HepG2 (cell line): ENCODE results near the gene ZCCHC10. TPM values are rescaled to one million over a fixed set of nuclear protein-coding genes. Genes with fewer than 3 reads are reported as not detected.
A peak's percentile ranks its signal among the peaks of the same experiment; 100 is the strongest.
"Not testable (repeated sequence)": the region's sequence is repeated elsewhere in the genome, so short reads cannot be mapped to it uniquely, and the experiment has no call there.

Source experiments
- ATAC-seq: fragments of 200-7000 bp; cut with Tn5 transposase; 3 replicates; pipeline ENCODE4 v1.9.1; 2020; ENCODE audit warnings: mild to moderate bottlenecking, moderate library complexity
- BruUV-seq: library from RNA; stranded (reverse); fragments of 400-500 nt; replicated peaks from 2 replicates; lab custom pipeline; 2021; lab: Mats Ljungman, UMichigan
- CTCF ChIA-PET: fragments of 300-600 bp; formaldehyde crosslinking; extraction: SDS; loops from one replicate; lab custom pipeline; 2021; ENCODE audit warnings: low total read pairs, inconsistent platforms, low intra/inter-chr PET ratio; lab: Yijun Ruan, JAX
- POLR2A ChIA-PET: fragments of 350-600 bp; sonication (Branson Sonifier 250); formaldehyde crosslinking; loops from one replicate; lab custom pipeline; 2020; ENCODE audit warnings: antibody characterized with exemption, inconsistent platforms; lab: Yijun Ruan, JAX
- DNase-seq: peaks from one replicate; pipeline ENCODE4 v3.0.0-alpha.2; 2015; ENCODE audit warnings: low spot score
- FAIRE-seq: peaks from 3 replicates; lab custom pipeline; 2011; peaks lifted over from hg19 to GRCh38; lab: Jason Lieb, UNC
- H2AFZ ChIP-seq: one replicate; pipeline ENCODE4 v1.6.1; 2011; ENCODE audit warnings: low read length, inconsistent platforms
- H3K27ac ChIP-seq: fragments of 300-600 bp; 3 replicates; pipeline ENCODE4 v1.8.0; 2011; ENCODE audit warnings: mixed run types, mild to moderate bottlenecking, mixed read lengths, low read length, inconsistent platforms; ENCODE audit not compliant: insufficient read depth; ENCODE audit errors: extremely low read length
- H3K27me3 ChIP-seq, 2 experiments: fragments of 200-600 bp in 1 of 2; 2 replicates in 1 of 2; 3 replicates in 1 of 2; pipeline versions ENCODE4 v1.6.0 to v1.8.0; 2011; ENCODE audit warnings: low read length in 2 of 2, mild to moderate bottlenecking in 2 of 2, moderate library complexity in 2 of 2, inconsistent platforms in 1 of 2; ENCODE audit not compliant: insufficient read depth in 2 of 2, control insufficient read depth in 1 of 2
- H3K36me3 ChIP-seq, 2 experiments: fragments of 200-600 bp in 1 of 2; replicated peaks in 1 of 2; 2 replicates in 1 of 2; 3 replicates in 1 of 2; pipeline versions ENCODE4 v1.5.1 to v1.8.0; 2011; ENCODE audit warnings: low read length in 2 of 2, inconsistent platforms in 1 of 2; ENCODE audit not compliant: insufficient read depth in 2 of 2, control insufficient read depth in 1 of 2
- H3K4me1 ChIP-seq: 2 replicates; pipeline ENCODE4 v1.5.1; 2012; ENCODE audit warnings: low read length, inconsistent platforms; ENCODE audit not compliant: insufficient read depth
- H3K4me2 ChIP-seq: 2 replicates; pipeline ENCODE4 v1.6.0; 2011; ENCODE audit warnings: low read depth, low read length, inconsistent platforms
- H3K4me3 ChIP-seq, 3 experiments: fragments of 200-600 bp in 1 of 3; sonication (generic), shearing (Covaris generic) in 1 of 3; replicated peaks in 1 of 3; 2 replicates each; pipeline ENCODE4 v1.5.1; 2011 to 2016; ENCODE audit warnings: low read length in 3 of 3, inconsistent platforms in 2 of 3, low read depth in 2 of 3, mild to moderate bottlenecking in 2 of 3, control low read depth in 1 of 3, mixed read lengths in 1 of 3; ENCODE audit not compliant: insufficient read depth in 1 of 3
- H3K79me2 ChIP-seq: one replicate; pipeline ENCODE4 v1.6.1; 2011; ENCODE audit warnings: low read length, inconsistent platforms; ENCODE audit not compliant: insufficient read depth
- H3K9ac ChIP-seq: 2 replicates; pipeline ENCODE4 v1.6.0; 2011; ENCODE audit warnings: mild to moderate bottlenecking, low read depth, low read length, inconsistent platforms; ENCODE audit not compliant: insufficient read depth
- H3K9me3 ChIP-seq: 2 replicates; pipeline ENCODE4 v1.5.1; 2012; ENCODE audit warnings: mild to moderate bottlenecking, low read length
- H4K20me1 ChIP-seq: 2 replicates; pipeline ENCODE4 v1.6.0; 2011; ENCODE audit warnings: inconsistent platforms, mild to moderate bottlenecking, low read length, moderate library complexity; ENCODE audit not compliant: insufficient read depth
- IKZF5 ChIP-seq: IDR thresholded peaks from 2 replicates; pipeline ENCODE4 v1.6.1; 2018; ENCODE audit warnings: missing genetic modification reagents, mild to moderate bottlenecking, missing compliant biosample characterization
- POLR2AphosphoS2 ChIP-seq: IDR thresholded peaks from 2 replicates; pipeline ENCODE4 v1.6.1; 2011; ENCODE audit warnings: low read depth, low read length, improper control_type of control experiment
- ZNF121 ChIP-seq: sonication (generic); formaldehyde crosslinking; IDR thresholded peaks from 2 replicates; pipeline ENCODE4 v1.5.0; 2020; ENCODE audit warnings: mild to moderate bottlenecking, missing genetic modification reagents
- WGBS: methylation state at CpG from one replicate; pipeline ENCODE4 v1.1.6; 2017; ENCODE audit warnings: low lambda C conversion rate; 5-methylcytosine and 5-hydroxymethylcytosine counted together
- in situ Hi-C: cut with HindIII; loops from 2 replicates; pipeline ENCODE4 v1.10.0; 2017; ENCODE audit warnings: low pct_unique_long_range_greater_than_20kb; ENCODE audit not compliant: extremely low pct_ligation_motif_present
- intact Hi-C: fragments of 100-400 bp; cut with micrococcal nuclease; formaldehyde crosslinking; loops from one replicate; pipeline ENCODE4 v1.10.0; 2022; ENCODE audit not compliant: unreplicated experiment
- polyA plus RNA-seq, 8 experiments: library from polyadenylated mRNA; depleted of rRNA in 3 of 8; stranded (reverse) in 7 of 8; unstranded in 1 of 8; fragments of >200 nt; fragmentation: Illumina TruSeq in 4 of 8; extraction: Trizol in 4 of 8; gene quantifications; 2 replicates each; pipeline versions ENCODE4 v1.2.1 to v1.2.3, GENCODE V29; 2011 to 2016; ENCODE audit warnings: low read depth in 4 of 8, missing spikeins in 1 of 8, mixed read lengths in 1 of 8; ENCODE audit not compliant: insufficient read depth in 1 of 8
- total RNA-seq, 5 experiments: library from RNA; depleted of rRNA; stranded (reverse); fragments of >200 nt; fragmentation: Illumina TruSeq; extraction: Trizol; gene quantifications; 2 replicates each; pipeline ENCODE4 v1.2.3, GENCODE V29; 2016; ENCODE audit warnings: low read depth in 1 of 5

Gene ZCCHC10
- total and polyA plus RNA-seq, 2 of the 13 experiments (the other 11 are each of a cell fraction or from before 2014, with no cell fraction given): 40.7 to 48.2 TPM

GRCh38 chr5:132956166-132956799 is 70.1 kb downstream of the ZCCHC10 start:
- Histone ChIP-seq H3K79me2 (peaks cover 90% of the 10 kb centered on the region), H3K36me3 (peaks cover 7 to 24% of the 10 kb centered on the region in 2 experiments; a peak in 4 of 5 replicates), H4K20me1 (peaks cover 68% of the 10 kb centered on the region), H3K4me1 (peaks cover 43% of the 10 kb centered on the region)
- TF ChIP-seq ZNF121: peak; percentile 37; the same call in 1 of the 2 replicates
- H3K9me3 ChIP-seq, FAIRE-seq, H2AFZ ChIP-seq, H3K9ac ChIP-seq, CTCF ChIA-PET, DNase-seq, H3K4me2 ChIP-seq, H3K27me3 ChIP-seq, ATAC-seq, POLR2A ChIA-PET, intact Hi-C loops, H3K4me3 ChIP-seq, BruUV-seq, H3K27ac ChIP-seq: not testable (repeated sequence)
- in situ Hi-C loops: loop anchor here (10.0 kb wide), 1 partner anchor 129 kb away; no protein-coding TSS in a partner anchor
- 97% methylated on average over 6 of the region's 6 CpGs for WGBS

- peaks cover 54% of the 10 kb centered on the region for H4K20me1 ChIP-seq
- CTCF ChIA-PET: no interaction called here
- no peak overlapping the region for H3K4me2 ChIP-seq
- no peak overlapping the region for H3K27ac ChIP-seq
- in situ Hi-C loops: loop anchor here (10.0 kb wide), 1 partner anchor 131 kb away; no protein-coding TSS in a partner anchor
- no peak overlapping the region for H3K9ac ChIP-seq
- intact Hi-C loops: no loop called here
- POLR2A ChIA-PET: no interaction called here
- no TSS peak for BruUV-seq
- no peak for ATAC-seq
- H2AFZ ChIP-seq: no peak overlapping the region
- no peaks in the 10 kb centered on the region for H3K27me3 ChIP-seq
- no peak for DNase-seq
- H3K79me2 ChIP-seq: peaks cover 88% of the 10 kb centered on the region
- TF ChIP-seq POLR2AphosphoS2 (0 out of 2 replicates have a peak, but pooled peaks have one; percentile 19), IKZF5 (CRISPR knock-in tag) (no peak)
- TF ChIP-seq, all 625 proteins: peak for 1
- Histone ChIP-seq H3K4me3 (no peak overlapping the region), H3K4me1 (peaks cover 29% of the 10 kb centered on the region), H3K36me3 (peaks cover 7 to 27% of the 10 kb centered on the region in 2 experiments; a peak in 4 of 5 replicates), H3K9me3 (no peaks in the 10 kb centered on the region)
- FAIRE-seq: no peak
- 91% methylated on average over 6 of the region's 6 CpGs for WGBS
Measured at GRCh38 chr5:132953710-132954109, 72.6 kb downstream of the ZCCHC10 start.
